PC-9 (cell line): ENCODE data around the gene SHC3. TPM values are rescaled to one million over a fixed set of nuclear protein-coding genes. Genes with fewer than 3 reads are reported as not detected.

Source experiments
- BruUV-seq: library from RNA; stranded (reverse); fragments of 400-500 nt; replicated peaks from 2 replicates; lab custom pipeline; 2021; lab: Mats Ljungman, UMichigan
- CTCF ChIA-PET: fragments of 300-600 bp; sonication (Branson Sonifier 250); formaldehyde crosslinking; loops from one replicate; lab custom pipeline; 2022; ENCODE audit warnings: antibody characterized with exemption; lab: Charles Lee
- POLR2A ChIA-PET: fragments of 300-600 bp; sonication (Branson Sonifier 250); formaldehyde crosslinking; loops from one replicate; lab custom pipeline; 2022; ENCODE audit warnings: antibody characterized with exemption; ENCODE audit not compliant: unreplicated experiment; lab: Charles Lee
- DNase-seq, 2 experiments: peaks; one replicate each; pipeline versions ENCODE4 v3.0.0 to v3.0.0-alpha.2; 2015 to 2022; ENCODE audit warnings: mixed read lengths in 1 of 2
- H2AFZ ChIP-seq: fragments of 200-600 bp; sonication (generic); 2 replicates; pipeline ENCODE4 v1.8.1; 2017; ENCODE audit warnings: antibody characterized with exemption
- H3F3A ChIP-seq: fragments of 200-600 bp; sonication (generic); 2 replicates; pipeline ENCODE4 v1.8.1; 2017; ENCODE audit warnings: antibody characterized with exemption, mild to moderate bottlenecking, low read depth; ENCODE audit not compliant: insufficient read depth
- H3K27ac ChIP-seq: fragments of 200-600 bp; sonication (generic); 2 replicates; pipeline ENCODE4 v1.6.1; 2016; ENCODE audit warnings: mixed run types
- H3K27me3 ChIP-seq: fragments of 200-600 bp; sonication (generic); 2 replicates; pipeline ENCODE4 v1.6.1; 2016; ENCODE audit warnings: low read depth, mixed run types; ENCODE audit not compliant: insufficient read depth
- H3K36me3 ChIP-seq: fragments of 200-600 bp; sonication (generic); 2 replicates; pipeline ENCODE4 v1.6.1; 2016; ENCODE audit warnings: low read depth, mixed run types
- H3K4me1 ChIP-seq: fragments of 200-600 bp; sonication (generic); replicated peaks from 2 replicates; pipeline ENCODE4 v1.6.1; 2016; ENCODE audit warnings: mixed run types; ENCODE audit not compliant: insufficient read depth
- H3K4me2 ChIP-seq: fragments of 200-600 bp; sonication (generic); 2 replicates; pipeline ENCODE4 v1.6.1; 2017; ENCODE audit warnings: mixed run types
- H3K4me3 ChIP-seq: fragments of 200-600 bp; sonication (generic); 2 replicates; pipeline ENCODE4 v1.6.1; 2016; ENCODE audit warnings: mixed run types
- H3K79me2 ChIP-seq: fragments of 200-600 bp; sonication (generic); 2 replicates; pipeline ENCODE4 v1.6.1; 2017; ENCODE audit warnings: low read depth, mixed run types
- H3K9me2 ChIP-seq: fragments of 200-600 bp; sonication (generic); 2 replicates; pipeline ENCODE4 v1.8.1; 2017; ENCODE audit warnings: mild to moderate bottlenecking; ENCODE audit not compliant: insufficient read depth
- H3K9me3 ChIP-seq: fragments of 200-600 bp; sonication (generic); 2 replicates; pipeline ENCODE4 v1.8.1; 2016; ENCODE audit warnings: low read depth; ENCODE audit not compliant: insufficient read depth
- H4K20me1 ChIP-seq: fragments of 200-600 bp; sonication (generic); 2 replicates; pipeline ENCODE4 v1.8.1; 2017; ENCODE audit not compliant: insufficient read depth
- EZH2 ChIP-seq: fragments of 200-600 bp; sonication (generic); IDR thresholded peaks from 2 replicates; pipeline ENCODE4 v1.8.0; 2017; ENCODE audit warnings: antibody characterized with exemption, low read depth
- intact Hi-C: fragments of 100-400 bp; cut with micrococcal nuclease; formaldehyde crosslinking; loops from one replicate; pipeline ENCODE4 v1.10.0; 2022; ENCODE audit not compliant: unreplicated experiment
- total RNA-seq: library from RNA; stranded (reverse); gene quantifications from 2 replicates; pipeline ENCODE4 v1.2.3, GENCODE V29; 2021
- TF ChIP-seq, protein P1 (sequence below): fragments of 200-600 bp; sonication (generic); conservative IDR thresholded peaks from 2 replicates; pipeline ENCODE4 v1.6.1; 2017; ENCODE audit warnings: mixed run types, antibody characterized with exemption, mild to moderate bottlenecking, moderate library complexity

The SHC3 gene
- total RNA-seq, 1 experiment from 2014 or later: 15.9 TPM

DNA sequence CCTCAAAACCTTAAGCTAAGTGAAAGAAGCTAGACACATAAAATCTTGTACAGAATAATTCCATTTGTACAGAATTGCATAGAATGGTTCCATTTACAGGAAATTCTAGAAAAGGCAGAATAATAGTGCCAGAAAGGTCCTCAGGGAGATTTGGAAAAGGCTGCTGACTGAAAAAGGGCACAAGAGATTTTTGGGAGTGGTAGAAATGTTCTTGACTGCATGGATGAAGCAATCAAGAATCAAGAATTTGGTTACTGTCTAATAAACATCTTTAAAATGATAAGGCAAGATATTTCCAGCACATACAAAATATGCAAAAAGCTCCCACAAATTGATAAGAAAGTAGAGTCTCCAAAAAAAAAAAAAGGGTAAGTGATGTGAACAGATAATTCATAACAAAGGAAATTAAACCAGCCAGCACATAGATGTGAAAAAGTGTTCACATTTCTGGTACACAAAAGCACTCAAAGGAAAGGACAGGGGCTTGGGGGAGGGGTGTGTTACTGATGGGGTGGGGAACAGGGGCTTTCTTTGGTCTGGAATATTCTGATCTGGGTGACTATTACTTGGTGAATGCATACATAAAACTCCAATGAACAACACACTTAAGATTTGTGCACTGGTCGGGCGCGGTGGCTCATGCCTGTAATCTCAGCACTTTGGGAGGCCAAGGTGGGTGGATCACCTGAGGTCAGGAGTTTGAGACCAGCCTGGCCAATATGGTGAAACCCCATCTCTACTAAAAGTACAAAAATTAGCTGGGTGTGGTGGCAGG, 85.2 kb downstream of the SHC3 start:
- intact Hi-C loops: no loop called here
- Histone ChIP-seq H3K79me2 (no peaks in the 10 kb centered on the region), H3K4me3 (no peak overlapping the region), H3K9me3 (no peaks in the 10 kb centered on the region), H4K20me1 (no peaks in the 10 kb centered on the region), H2AFZ (no peak overlapping the region), H3K4me2 (no peak overlapping the region), H3K36me3 (no peaks in the 10 kb centered on the region), H3K4me1 (no peaks in the 10 kb centered on the region), H3F3A (no peaks in the 10 kb centered on the region), H3K27me3 (no peaks in the 10 kb centered on the region), H3K27ac (no peak overlapping the region), H3K9me2 (no peaks in the 10 kb centered on the region)
- DNase-seq: no peak
- CTCF ChIA-PET: no interaction called here
- TF ChIP-seq EZH2: no peak
- TF ChIP-seq, protein P1, sequence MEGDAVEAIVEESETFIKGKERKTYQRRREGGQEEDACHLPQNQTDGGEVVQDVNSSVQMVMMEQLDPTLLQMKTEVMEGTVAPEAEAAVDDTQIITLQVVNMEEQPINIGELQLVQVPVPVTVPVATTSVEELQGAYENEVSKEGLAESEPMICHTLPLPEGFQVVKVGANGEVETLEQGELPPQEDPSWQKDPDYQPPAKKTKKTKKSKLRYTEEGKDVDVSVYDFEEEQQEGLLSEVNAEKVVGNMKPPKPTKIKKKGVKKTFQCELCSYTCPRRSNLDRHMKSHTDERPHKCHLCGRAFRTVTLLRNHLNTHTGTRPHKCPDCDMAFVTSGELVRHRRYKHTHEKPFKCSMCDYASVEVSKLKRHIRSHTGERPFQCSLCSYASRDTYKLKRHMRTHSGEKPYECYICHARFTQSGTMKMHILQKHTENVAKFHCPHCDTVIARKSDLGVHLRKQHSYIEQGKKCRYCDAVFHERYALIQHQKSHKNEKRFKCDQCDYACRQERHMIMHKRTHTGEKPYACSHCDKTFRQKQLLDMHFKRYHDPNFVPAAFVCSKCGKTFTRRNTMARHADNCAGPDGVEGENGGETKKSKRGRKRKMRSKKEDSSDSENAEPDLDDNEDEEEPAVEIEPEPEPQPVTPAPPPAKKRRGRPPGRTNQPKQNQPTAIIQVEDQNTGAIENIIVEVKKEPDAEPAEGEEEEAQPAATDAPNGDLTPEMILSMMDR: no peak
- BruUV-seq: no TSS peak
- POLR2A ChIA-PET: interaction anchor here (0.6 kb wide), 1 partner anchor 662 kb away, joined by 5 read pairs; no protein-coding TSS in a partner anchor

DNA sequence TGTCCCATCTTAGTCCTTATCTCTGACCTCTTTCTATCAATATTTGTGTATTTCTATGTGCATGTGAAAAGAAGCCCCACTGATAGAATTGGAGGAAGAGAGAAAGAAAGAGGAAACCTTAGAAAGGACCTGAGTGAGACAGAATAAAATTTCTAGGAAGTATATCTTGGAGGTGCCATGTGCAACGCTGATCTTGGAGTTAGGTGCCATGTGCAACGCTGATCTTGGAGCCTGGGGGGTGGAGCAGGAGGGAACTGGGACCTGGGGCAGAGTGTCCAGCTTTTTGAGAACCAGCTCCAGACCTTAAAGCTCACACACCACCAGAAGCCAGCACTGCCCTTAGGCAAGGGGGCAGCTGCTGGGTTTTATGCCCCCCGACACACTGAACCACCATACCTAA, 89.4 kb downstream of the SHC3 start:
- Histone ChIP-seq H3K4me3 (no peak overlapping the region), H3K9me3 (no peaks in the 10 kb centered on the region), H3K4me1 (no peaks in the 10 kb centered on the region), H3F3A (no peaks in the 10 kb centered on the region), H4K20me1 (no peaks in the 10 kb centered on the region), H2AFZ (no peak overlapping the region), H3K27me3 (no peaks in the 10 kb centered on the region), H3K27ac (no peak overlapping the region), H3K36me3 (no peaks in the 10 kb centered on the region), H3K4me2 (no peak overlapping the region), H3K79me2 (no peaks in the 10 kb centered on the region), H3K9me2 (no peaks in the 10 kb centered on the region)
- BruUV-seq: no TSS peak
- CTCF ChIA-PET: no interaction called here
- no peak for DNase-seq
- TF ChIP-seq, protein P1: no peak
- intact Hi-C loops: no loop called here
- POLR2A ChIA-PET: no interaction called here

DNA sequence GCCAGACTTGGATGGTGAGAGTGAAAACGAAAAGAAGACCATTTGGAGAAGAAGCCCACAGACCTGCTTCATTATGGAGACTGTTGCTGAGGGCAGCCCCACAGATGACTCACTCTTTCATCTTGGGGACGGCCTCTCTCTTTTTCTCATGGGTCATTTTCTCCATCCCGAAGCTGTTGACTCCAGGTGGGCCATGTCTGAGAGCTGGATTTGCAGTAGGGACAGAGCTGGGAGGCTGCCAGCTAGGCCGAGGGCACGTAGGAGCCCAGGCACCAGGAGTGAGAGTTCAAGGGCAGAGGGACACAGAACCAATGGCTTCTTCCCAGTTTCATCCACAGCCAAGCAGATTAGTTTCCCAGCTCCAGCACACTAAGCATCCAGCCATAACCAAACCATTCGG, 95.0 kb downstream of the SHC3 start:
- H3K27ac ChIP-seq: no peak overlapping the region
- no peak for DNase-seq
- no peaks in the 10 kb centered on the region for H3K27me3 ChIP-seq
- ChIA-PET POLR2A (no interaction called here), CTCF (no interaction called here)
- no peaks in the 10 kb centered on the region for H3K9me2 ChIP-seq
- no peak overlapping the region for H2AFZ ChIP-seq
- H3K4me2 ChIP-seq: no peak overlapping the region
- intact Hi-C loops: no loop called here
- H3K79me2 ChIP-seq: no peaks in the 10 kb centered on the region
- no peaks in the 10 kb centered on the region for H3F3A ChIP-seq
- H3K4me1 ChIP-seq: no peaks in the 10 kb centered on the region
- no peaks in the 10 kb centered on the region for H3K36me3 ChIP-seq
- no peak for TF ChIP-seq EZH2
- TF ChIP-seq, protein P1: no peak
- H3K4me3 ChIP-seq: no peak overlapping the region
- no peaks in the 10 kb centered on the region for H3K9me3 ChIP-seq
- BruUV-seq: no TSS peak
- H4K20me1 ChIP-seq: no peaks in the 10 kb centered on the region
